H9 (cell line): Measurements from ENCODE around the gene NEUROG3. TPM values are rescaled to one million over a fixed set of nuclear protein-coding genes. Genes with fewer than 3 reads are reported as not detected.

Experiments used
- DNase-seq: peaks from one replicate; pipeline ENCODE4 v3.0.0-alpha.2; 2017
- H2AFZ ChIP-seq: one replicate; pipeline ENCODE4 v1.6.1; 2013; ENCODE audit warnings: mild to moderate bottlenecking, low read length, control low read depth, moderate library complexity
- H2AK5ac ChIP-seq: 2 replicates; pipeline ENCODE4 v1.6.1; 2013; ENCODE audit warnings: low read length, control low read depth, mixed read lengths; ENCODE audit not compliant: insufficient read length
- H2BK120ac ChIP-seq: one replicate; pipeline ENCODE4 v1.6.1; 2013; ENCODE audit warnings: low read depth, mild to moderate bottlenecking, low read length, control low read depth, inconsistent platforms; ENCODE audit not compliant: poor library complexity, severe bottlenecking
- H2BK12ac ChIP-seq: 2 replicates; pipeline ENCODE4 v1.6.1; 2013; ENCODE audit warnings: low read length, control low read depth, mixed read lengths, low read depth; ENCODE audit not compliant: insufficient read length
- H2BK15ac ChIP-seq: 2 replicates; pipeline ENCODE4 v1.6.1; 2013; ENCODE audit warnings: low read depth, low read length, control low read depth
- H2BK20ac ChIP-seq: one replicate; pipeline ENCODE4 v1.6.1; 2013; ENCODE audit warnings: low read depth, mild to moderate bottlenecking, low read length, control low read depth, inconsistent platforms; ENCODE audit not compliant: poor library complexity, severe bottlenecking
- H2BK5ac ChIP-seq: 2 replicates; pipeline ENCODE4 v1.6.1; 2013; ENCODE audit warnings: low read length, control low read depth, mixed read lengths; ENCODE audit not compliant: insufficient read length
- H3K14ac ChIP-seq: 2 replicates; pipeline ENCODE4 v1.6.1; 2013; ENCODE audit warnings: low read length, control low read depth; ENCODE audit not compliant: insufficient read depth
- H3K18ac ChIP-seq: 2 replicates; pipeline ENCODE4 v1.6.1; 2013; ENCODE audit warnings: low read depth, mild to moderate bottlenecking, mixed read lengths, low read length, control low read depth; ENCODE audit not compliant: insufficient read length
- H3K23ac ChIP-seq: 2 replicates; pipeline ENCODE4 v1.6.1; 2013; ENCODE audit warnings: low read length, control low read depth, mixed read lengths, low read depth; ENCODE audit not compliant: insufficient read length
- H3K23me2 ChIP-seq: 2 replicates; pipeline ENCODE4 v1.6.1; 2013; ENCODE audit warnings: low read depth, mild to moderate bottlenecking, mixed read lengths, low read length, control low read depth; ENCODE audit not compliant: insufficient read length, poor library complexity, severe bottlenecking
- H3K27ac ChIP-seq: 2 replicates; pipeline ENCODE4 v1.5.1; 2013; ENCODE audit warnings: low read length, control low read depth, mixed read lengths, low read depth; ENCODE audit not compliant: insufficient read length
- H3K27me3 ChIP-seq: 2 replicates; pipeline ENCODE4 v1.6.1; 2013; ENCODE audit warnings: low read length, control low read depth, inconsistent platforms; ENCODE audit not compliant: insufficient read depth
- H3K4ac ChIP-seq: 2 replicates; pipeline ENCODE4 v1.6.1; 2013; ENCODE audit warnings: low read depth, mild to moderate bottlenecking, control low read depth, inconsistent platforms, low read length, moderate library complexity
- H3K4me1 ChIP-seq: 2 replicates; pipeline ENCODE4 v1.6.1; 2013; ENCODE audit warnings: low read length, control low read depth, inconsistent platforms; ENCODE audit not compliant: insufficient read depth
- H3K4me2 ChIP-seq: 2 replicates; pipeline ENCODE4 v1.6.1; 2013; ENCODE audit warnings: low read length, control low read depth, mixed read lengths; ENCODE audit not compliant: insufficient read length, insufficient read depth
- H3K56ac ChIP-seq: 2 replicates; pipeline ENCODE4 v1.6.1; 2013; ENCODE audit warnings: low read depth, mild to moderate bottlenecking, mixed read lengths, low read length, control low read depth; ENCODE audit not compliant: insufficient read length
- H3K79me1 ChIP-seq: 2 replicates; pipeline ENCODE4 v1.6.1; 2013; ENCODE audit warnings: low read depth, mild to moderate bottlenecking, moderate library complexity, low read length, control low read depth, inconsistent platforms; ENCODE audit not compliant: insufficient read depth, poor library complexity, severe bottlenecking
- H3K79me2 ChIP-seq: 2 replicates; pipeline ENCODE4 v1.6.1; 2013; ENCODE audit warnings: low read length, control low read depth, inconsistent platforms; ENCODE audit not compliant: insufficient read depth
- H3K9ac ChIP-seq: 2 replicates; pipeline ENCODE4 v1.6.1; 2013; ENCODE audit warnings: low read length, control low read depth, mixed read lengths; ENCODE audit not compliant: insufficient read length; ENCODE audit errors: extremely low read depth
- H3K9me3 ChIP-seq: one replicate; pipeline ENCODE4 v1.6.1; 2013; ENCODE audit warnings: low read depth, low read length, inconsistent platforms; ENCODE audit not compliant: control insufficient read depth
- H3T11ph ChIP-seq: one replicate; pipeline ENCODE4 v1.6.1; 2013; ENCODE audit warnings: mild to moderate bottlenecking, low read length, control low read depth, inconsistent platforms
- H4K20me1 ChIP-seq: one replicate; pipeline ENCODE4 v1.6.1; 2013; ENCODE audit not compliant: control insufficient read depth, insufficient read length, insufficient read depth
- H4K5ac ChIP-seq: 2 replicates; pipeline ENCODE4 v1.6.1; 2013; ENCODE audit warnings: low read depth, mild to moderate bottlenecking, mixed read lengths, low read length, control low read depth; ENCODE audit not compliant: insufficient read length
- H4K8ac ChIP-seq: replicated peaks from 2 replicates; pipeline ENCODE4 v1.6.1; 2013; ENCODE audit warnings: low read length, control low read depth, mixed read lengths, low read depth; ENCODE audit not compliant: insufficient read length
- H4K91ac ChIP-seq: 2 replicates; pipeline ENCODE4 v1.6.1; 2013; ENCODE audit warnings: low read depth, mild to moderate bottlenecking, moderate library complexity, mixed read lengths, low read length, control low read depth; ENCODE audit not compliant: insufficient read length
- H3K27ac Mint-ChIP-seq, 3 experiments: 2 replicates in 2 of 3; 3 replicates in 1 of 3; pipeline ENCODE4 v1.8.0; 2020 to 2021; ENCODE audit warnings: mixed read lengths in 3 of 3, mild to moderate bottlenecking in 1 of 3, moderate library complexity in 1 of 3
- H3K27me3 Mint-ChIP-seq: 2 replicates; pipeline ENCODE4 v1.8.0; 2021; ENCODE audit warnings: low read depth, mild to moderate bottlenecking, moderate library complexity, mixed read lengths
- H3K36me3 Mint-ChIP-seq, 3 experiments: 2 replicates in 2 of 3; 3 replicates in 1 of 3; pipeline ENCODE4 v1.8.0; 2020 to 2021; ENCODE audit warnings: low read depth in 3 of 3, mixed read lengths in 3 of 3; ENCODE audit not compliant: insufficient read depth in 1 of 3
- H3K4me1 Mint-ChIP-seq, 2 experiments: 2 replicates each; pipeline ENCODE4 v1.8.0; 2020; ENCODE audit warnings: mixed read lengths in 2 of 2
- H3K4me3 Mint-ChIP-seq, 2 experiments: 2 replicates in 1 of 2; 3 replicates in 1 of 2; pipeline ENCODE4 v1.8.0; 2020 to 2021; ENCODE audit warnings: mild to moderate bottlenecking in 2 of 2, mixed read lengths in 2 of 2, moderate library complexity in 1 of 2
- H3K9me3 Mint-ChIP-seq, 2 experiments: 2 replicates in 1 of 2; 3 replicates in 1 of 2; pipeline ENCODE4 v1.8.0; 2020; ENCODE audit warnings: mild to moderate bottlenecking in 2 of 2, mixed read lengths in 2 of 2, moderate library complexity in 1 of 2
- WGBS: extraction: QIAGEN DNeasy Blood & Tissue Kit; methylation state at CpG from one replicate; pipeline ENCODE4 v1.1.7; 2013; ENCODE audit warnings: missing lambda C conversion rate, low lambda C conversion rate, mixed read lengths; ENCODE audit not compliant: insufficient read length; ENCODE audit errors: extremely low coverage; 5-methylcytosine and 5-hydroxymethylcytosine counted together
- total RNA-seq: library from RNA; stranded (reverse); gene quantifications from 2 replicates; pipeline ENCODE4 v1.2.1, GENCODE V29; 2021
- TF ChIP-seq, protein P1 (sequence below): fragments of 200-600 bp; sonication (generic); conservative IDR thresholded peaks from 3 replicates; pipeline ENCODE4 v1.8.0; 2021; ENCODE audit warnings: antibody characterized with exemption, mild to moderate bottlenecking

Gene NEUROG3
- total RNA-seq, 1 experiment from 2014 or later, result not detected

DNA sequence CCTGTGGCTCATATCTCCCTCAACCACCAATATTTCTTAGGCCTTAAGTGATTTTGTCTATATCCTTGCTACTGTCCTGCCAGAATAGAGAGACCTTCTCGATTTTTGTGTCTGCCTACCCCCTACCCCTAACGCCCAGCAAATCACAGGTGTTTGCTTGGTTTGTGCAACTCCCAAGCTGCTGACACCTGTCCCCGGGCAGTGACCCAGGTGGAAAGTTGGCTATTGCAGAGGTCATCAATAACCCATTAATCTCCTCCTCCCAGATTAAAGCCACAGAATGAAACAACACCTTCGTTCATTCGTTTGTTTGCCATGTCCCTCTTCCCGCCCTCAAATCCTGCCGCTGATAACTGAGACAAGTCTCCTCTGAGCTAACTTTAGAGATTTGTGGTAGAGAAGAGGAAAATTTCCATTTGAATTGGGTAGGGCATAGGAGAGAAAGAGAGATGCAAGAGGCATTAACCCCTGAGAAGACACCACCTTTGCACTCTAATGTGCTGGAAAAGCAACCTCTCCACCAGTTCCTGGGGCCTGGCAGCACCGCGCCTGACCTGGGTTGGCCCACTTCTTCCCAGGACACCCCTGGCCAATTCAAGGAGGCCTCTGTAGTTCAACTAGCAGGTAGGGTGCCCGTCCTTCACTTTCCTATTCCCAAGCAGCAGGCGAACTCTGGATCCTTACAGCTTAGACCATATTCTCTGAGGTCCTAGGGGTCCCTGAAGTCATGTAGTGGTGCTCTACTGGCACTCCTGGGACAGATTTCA is 3.0 kb downstream of the NEUROG3 start:
- no peak overlapping the region for H3K14ac ChIP-seq
- H2AFZ ChIP-seq, result no peak overlapping the region
- no peak overlapping the region for H4K8ac ChIP-seq
- peaks cover 39% of the 10 kb centered on the region for H3K23me2 ChIP-seq
- peaks cover 10% of the 10 kb centered on the region; the same call in 1 of the 2 replicates for H3K4me1 ChIP-seq
- Mint-ChIP-seq H3K4me3 (peak overlapping the region; percentile 56 to 78), H3K36me3 (no peaks in the 10 kb centered on the region; a peak in 1 of 7 replicates), H3K27ac (peak overlapping the region in 2 of 3 experiments; percentile 16 to 18; a peak in 2 of 7 replicates), H3K4me1 (peaks cover 56 to 61% of the 10 kb centered on the region in 2 experiments), H3K27me3 (no peaks in the 10 kb centered on the region; the same call in none of the 2 replicates), H3K9me3 (no peaks in the 10 kb centered on the region; a peak in 2 of 5 replicates)
- H3K23ac ChIP-seq, result no peak overlapping the region
- no peak overlapping the region for H2BK120ac ChIP-seq
- no peak overlapping the region for H3K27ac ChIP-seq
- H2BK12ac ChIP-seq, result no peak overlapping the region
- H2BK15ac ChIP-seq, result no peak overlapping the region
- H3K9ac ChIP-seq, result no peak overlapping the region
- H3K4ac ChIP-seq, result no peak overlapping the region
- peaks cover 83% of the 10 kb centered on the region for H3K27me3 ChIP-seq
- H3K79me1 ChIP-seq, result no peaks in the 10 kb centered on the region
- H3T11ph ChIP-seq, result no peak overlapping the region
- no peak overlapping the region for H3K18ac ChIP-seq
- H3K4me2 ChIP-seq, result peak overlapping the region; percentile 76
- peak; percentile 44 for DNase-seq
- no peak overlapping the region for H4K91ac ChIP-seq
- H3K9me3 ChIP-seq, result no peaks in the 10 kb centered on the region
- TF ChIP-seq, protein P1, sequence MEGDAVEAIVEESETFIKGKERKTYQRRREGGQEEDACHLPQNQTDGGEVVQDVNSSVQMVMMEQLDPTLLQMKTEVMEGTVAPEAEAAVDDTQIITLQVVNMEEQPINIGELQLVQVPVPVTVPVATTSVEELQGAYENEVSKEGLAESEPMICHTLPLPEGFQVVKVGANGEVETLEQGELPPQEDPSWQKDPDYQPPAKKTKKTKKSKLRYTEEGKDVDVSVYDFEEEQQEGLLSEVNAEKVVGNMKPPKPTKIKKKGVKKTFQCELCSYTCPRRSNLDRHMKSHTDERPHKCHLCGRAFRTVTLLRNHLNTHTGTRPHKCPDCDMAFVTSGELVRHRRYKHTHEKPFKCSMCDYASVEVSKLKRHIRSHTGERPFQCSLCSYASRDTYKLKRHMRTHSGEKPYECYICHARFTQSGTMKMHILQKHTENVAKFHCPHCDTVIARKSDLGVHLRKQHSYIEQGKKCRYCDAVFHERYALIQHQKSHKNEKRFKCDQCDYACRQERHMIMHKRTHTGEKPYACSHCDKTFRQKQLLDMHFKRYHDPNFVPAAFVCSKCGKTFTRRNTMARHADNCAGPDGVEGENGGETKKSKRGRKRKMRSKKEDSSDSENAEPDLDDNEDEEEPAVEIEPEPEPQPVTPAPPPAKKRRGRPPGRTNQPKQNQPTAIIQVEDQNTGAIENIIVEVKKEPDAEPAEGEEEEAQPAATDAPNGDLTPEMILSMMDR, result no peak
- no peak overlapping the region for H4K5ac ChIP-seq
- H3K56ac ChIP-seq, result no peak overlapping the region
- H3K79me2 ChIP-seq, result no peaks in the 10 kb centered on the region
- WGBS, result no CpG with 5 or more reads among the region's 11 CpGs
- no peak overlapping the region for H2BK5ac ChIP-seq
- H4K20me1 ChIP-seq, result no peaks in the 10 kb centered on the region
- H2AK5ac ChIP-seq, result no peak overlapping the region
- H2BK20ac ChIP-seq, result no peak overlapping the region
